Fibroblast of skin of scalp (primary cell): ENCODE results near the gene UBE2D2. TPM values are rescaled to one million over a fixed set of nuclear protein-coding genes. Genes with fewer than 3 reads are reported as not detected.
A peak's percentile ranks its signal among the peaks of the same experiment; 100 is the strongest.
"Not testable (repeated sequence)": the region's sequence is repeated elsewhere in the genome, so short reads cannot be mapped to it uniquely, and the experiment has no call there.

ENCODE experiments used
- DNase-seq: peaks from one replicate; pipeline ENCODE4 v3.0.0-alpha.2; 2013
- polyA plus RNA-seq, 2 experiments: library from polyadenylated mRNA; unstranded; fragments of 120-200 nt; gene quantifications; one replicate each; pipeline ENCODE4 v1.2.1, GENCODE V29; 2013; ENCODE audit not compliant: insufficient read length in 2 of 2

The UBE2D2 gene
- polyA plus RNA-seq (2013, experiment 1 of 2; ENCODE audit: insufficient read length) = 136 TPM
- polyA plus RNA-seq (2013, experiment 2 of 2; ENCODE audit: insufficient read length) = 133 TPM

- DNase-seq = peak; percentile 99
Measured at GRCh38 chr5:139560752-139561654, at the start of gene UBE2D2. Gene UBE2D2, plus strand, starts transcription at chr5:139561339. Its CDS starts 453 bp downstream, at chr5:139561792.

GRCh38 chr5:139512786-139513390 lies 48.3 kb upstream of the UBE2D2 start:
- no peak for DNase-seq

- DNase-seq = peak; percentile 83
Measured at GRCh38 chr5:139513434-139513833, 47.7 kb upstream of the UBE2D2 start.

- no peak for DNase-seq
Measured at GRCh38 chr5:139513852-139514485, 47.2 kb upstream of the UBE2D2 start.

GRCh38 chr5:139514486-139514856 lies 46.7 kb upstream of the UBE2D2 start:
- no peak for DNase-seq

- peak; percentile 87 for DNase-seq
Measured at GRCh38 chr5:139517683-139518564, 43.2 kb upstream of the UBE2D2 start.

GRCh38 chr5:139523635-139524445 lies 37.3 kb upstream of the UBE2D2 start:
- peak; percentile 71 for DNase-seq

GRCh38 chr5:139524446-139524845 lies 36.7 kb upstream of the UBE2D2 start:
- no peak for DNase-seq

GRCh38 chr5:139524940-139525585 lies 36.1 kb upstream of the UBE2D2 start:
- DNase-seq = no peak

- DNase-seq = not testable (repeated sequence)
Measured at GRCh38 chr5:139525586-139526308, 35.4 kb upstream of the UBE2D2 start.

GRCh38 chr5:139526309-139527089 lies 34.6 kb upstream of the UBE2D2 start:
- not testable (repeated sequence) for DNase-seq

GRCh38 chr5:139527090-139527470 lies 34.1 kb upstream of the UBE2D2 start:
- not testable (repeated sequence) for DNase-seq

- not testable (repeated sequence) for DNase-seq
Measured at GRCh38 chr5:139527896-139528467, 33.2 kb upstream of the UBE2D2 start.

- DNase-seq = not testable (repeated sequence)
Measured at GRCh38 chr5:139528695-139529094, 32.4 kb upstream of the UBE2D2 start.

- not testable (repeated sequence) for DNase-seq
Measured at GRCh38 chr5:139530079-139530478, 31.1 kb upstream of the UBE2D2 start.

- DNase-seq = no peak
Measured at GRCh38 chr5:139531772-139532169, 29.4 kb upstream of the UBE2D2 start.

- DNase-seq = peak; percentile 36
Measured at GRCh38 chr5:139543423-139543991, 17.6 kb upstream of the UBE2D2 start.

GRCh38 chr5:139546593-139546992 lies 14.5 kb upstream of the UBE2D2 start:
- DNase-seq = not testable (repeated sequence)
